GM19239 (cell line): ENCODE data around the gene KIAA0930.
"Not testable (repeated sequence)": the region's sequence is repeated elsewhere in the genome, so short reads cannot be mapped to it uniquely, and the experiment has no call there.

Experiments
- DNase-seq: peaks from one replicate; pipeline ENCODE4 v3.0.0; 2011; ENCODE audit warnings: low spot score; ENCODE audit not compliant: insufficient read length
- FAIRE-seq: peaks from 2 replicates; lab custom pipeline; 2011; peaks lifted over from hg19 to GRCh38; lab: Jason Lieb, UNC

Gene KIAA0930

GRCh38 chr22:45263463-45264269, 23.0 kb upstream of the KIAA0930 start:
- FAIRE-seq = peak; percentile 91

GRCh38 chr22:45262931-45263462, 22.3 kb upstream of the KIAA0930 start:
- no peak for DNase-seq
- FAIRE-seq = peak; percentile 8

More at GRCh38 chr22:45263463-45264269, 23.0 kb upstream of the KIAA0930 start:
- peak; percentile 66 for DNase-seq

- DNase-seq = no peak
- no peak for FAIRE-seq
Measured at GRCh38 chr22:45262195-45262930, 21.7 kb upstream of the KIAA0930 start.

- FAIRE-seq (no peak), DNase-seq (no peak)
Measured at GRCh38 chr22:45261407-45262088, 20.9 kb upstream of the KIAA0930 start.

- FAIRE-seq, DNase-seq: not testable (repeated sequence)
Measured at GRCh38 chr22:45260395-45260759, 19.7 kb upstream of the KIAA0930 start.

GRCh38 chr22:45259754-45260394, 19.2 kb upstream of the KIAA0930 start:
- no peak for FAIRE-seq
- DNase-seq = no peak

GRCh38 chr22:45257941-45258340, 17.2 kb upstream of the KIAA0930 start:
- FAIRE-seq = not testable (repeated sequence)

GRCh38 chr22:45254789-45255278, 14.1 kb upstream of the KIAA0930 start:
- FAIRE-seq = peak; percentile 96
- no peak for DNase-seq

More at GRCh38 chr22:45257941-45258340, 17.2 kb upstream of the KIAA0930 start:
- DNase-seq = not testable (repeated sequence)

- no peak for FAIRE-seq
- DNase-seq = no peak
Measured at GRCh38 chr22:45254388-45254787, 13.7 kb upstream of the KIAA0930 start.

GRCh38 chr22:45253039-45253641, 12.4 kb upstream of the KIAA0930 start:
- DNase-seq (no peak), FAIRE-seq (no peak)

GRCh38 chr22:45251825-45252224, 11.1 kb upstream of the KIAA0930 start:
- DNase-seq = no peak
- no peak for FAIRE-seq

- peak; percentile 54 for DNase-seq
- peak; percentile 95 for FAIRE-seq
Measured at GRCh38 chr22:45248832-45249561, 8.3 kb upstream of the KIAA0930 start.

GRCh38 chr22:45246060-45246985, 5.6 kb upstream of the KIAA0930 start:
- no peak for FAIRE-seq
- no peak for DNase-seq

- no peak for FAIRE-seq
- DNase-seq = no peak
Measured at GRCh38 chr22:45244916-45245315, 4.2 kb upstream of the KIAA0930 start.

GRCh38 chr22:45242778-45243191, 2.1 kb upstream of the KIAA0930 start:
- no peak for FAIRE-seq
- no peak for DNase-seq

GRCh38 chr22:45240104-45240809, 437 bp downstream of the KIAA0930 start:
- DNase-seq = peak; percentile 49
- FAIRE-seq = no peak

GRCh38 chr22:45239681-45240051, 1.0 kb downstream of the KIAA0930 start:
- FAIRE-seq = peak; percentile 79

More at GRCh38 chr22:45239681-45240051, 1.0 kb downstream of the KIAA0930 start:
- no peak for DNase-seq
